Hematopoietic multipotent progenitor cell treated with erythropoietin and hydrocortisone succinate and interleukin-3 and kit ligand, for 8 days (in vitro differentiated cells): ENCODE measurements around the gene ABTB2.

Source experiments
- DNase-seq: peaks from one replicate; pipeline ENCODE4 v3.0.0-alpha.2; 2015

ABTB2 gene

GRCh38 chr11:34136420-34136819 lies 221.4 kb downstream of the ABTB2 start:
- no peak for DNase-seq

DNA sequence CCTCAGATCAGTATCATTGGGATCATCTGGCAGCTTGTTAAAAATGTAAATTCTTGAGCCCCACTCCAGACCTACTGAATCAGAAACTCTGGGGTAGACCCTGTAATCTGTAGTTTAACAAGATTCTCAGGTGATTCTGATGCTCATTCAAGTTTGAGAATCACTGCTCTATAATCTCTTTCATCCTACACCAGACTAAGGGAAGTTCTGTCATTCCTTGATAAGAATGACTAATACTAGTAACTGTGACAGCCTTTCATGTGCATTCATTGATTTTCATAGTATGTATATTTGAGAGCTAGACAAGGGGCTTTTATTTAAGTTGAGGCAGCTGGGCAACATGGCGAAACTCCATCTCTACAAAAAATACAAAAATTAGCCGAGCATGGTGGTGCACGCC lies 222.4 kb downstream of the ABTB2 start:
- no peak for DNase-seq

- no peak for DNase-seq
These were observed 223.0 kb downstream of the ABTB2 start for GRCh38 chr11:34134765-34135164.

- DNase-seq = no peak
These were observed 225.4 kb downstream of the ABTB2 start for GRCh38 chr11:34132261-34132965.

- DNase-seq = no peak
These were observed 229.0 kb downstream of the ABTB2 start for GRCh38 chr11:34128824-34129223.

DNA sequence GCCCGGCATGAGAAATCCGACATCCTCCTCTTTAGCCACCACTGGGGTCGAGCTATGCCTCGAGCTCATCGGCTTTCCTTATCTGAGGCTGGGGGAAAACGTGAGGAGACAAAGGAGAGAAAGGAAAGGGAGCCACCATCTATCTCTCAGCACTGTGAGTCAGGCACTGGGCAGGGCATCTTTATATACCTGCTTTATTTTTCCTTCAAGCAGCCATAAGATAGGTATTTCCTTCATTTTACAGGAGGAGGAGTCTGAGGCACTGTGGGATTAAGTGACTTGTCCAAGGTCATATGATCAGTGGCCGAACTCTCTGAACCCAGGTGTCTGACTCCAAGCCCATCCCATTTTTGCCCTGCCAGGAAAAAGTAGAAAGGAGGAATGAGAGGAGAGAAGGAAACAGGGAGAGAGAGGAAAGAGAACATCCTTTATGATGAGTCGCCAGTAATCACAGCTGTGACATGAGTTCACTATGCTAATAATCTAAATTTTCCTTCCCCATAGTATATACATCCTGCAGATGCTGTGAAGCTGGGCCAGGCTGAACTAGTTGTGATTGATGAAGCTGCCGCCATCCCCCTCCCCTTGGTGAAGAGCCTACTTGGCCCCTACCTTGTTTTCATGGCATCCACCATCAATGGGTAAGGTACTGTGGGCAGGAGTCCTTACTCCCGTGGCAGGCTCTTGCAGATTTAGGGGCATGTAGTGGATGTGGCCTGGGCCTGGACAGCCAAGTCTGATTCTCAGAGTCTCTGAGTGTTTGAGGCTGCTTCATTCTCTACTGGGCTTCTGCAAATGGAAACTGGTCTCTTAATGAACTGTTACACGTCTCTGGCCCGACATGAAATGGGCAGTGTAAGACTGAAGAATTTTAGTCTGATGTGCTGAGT lies 230.6 kb downstream of the ABTB2 start:
- DNase-seq = no peak

DNA sequence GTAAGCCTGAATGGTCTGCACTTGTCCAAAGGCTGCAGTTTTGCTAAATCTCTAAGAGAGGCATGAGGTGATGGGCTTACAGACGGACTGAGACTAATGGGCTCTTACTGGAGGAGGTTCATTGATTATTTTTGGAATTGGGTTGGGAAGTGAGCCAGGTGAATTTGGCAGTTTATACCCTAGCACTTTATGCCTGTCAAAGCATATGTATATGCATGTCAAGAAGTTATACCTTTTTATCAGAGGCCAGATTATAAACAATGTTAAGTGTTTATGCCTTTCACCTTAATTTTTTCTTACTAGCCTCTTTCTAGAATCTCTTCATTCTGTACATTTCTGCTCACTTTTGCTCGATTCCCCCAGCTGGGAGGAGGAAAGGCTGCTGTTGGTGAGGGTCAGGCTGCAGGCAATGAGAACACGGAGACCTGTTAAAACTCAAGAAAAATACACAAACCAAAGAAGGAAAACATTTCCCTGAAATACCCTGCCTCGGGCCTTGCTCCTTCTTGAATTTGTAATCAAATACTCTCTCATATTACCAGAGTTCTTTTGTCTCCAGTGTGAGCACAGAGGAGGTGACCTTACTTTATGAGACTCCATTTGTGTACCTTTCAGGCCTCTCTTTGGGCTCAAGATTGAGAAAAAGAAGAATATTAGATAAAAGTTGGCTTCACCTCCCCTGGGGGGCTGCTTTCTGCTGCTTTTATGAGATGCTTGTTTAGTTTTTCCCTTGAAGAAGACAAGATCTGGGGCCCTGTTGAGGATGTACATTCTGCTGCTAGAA lies 232.7 kb downstream of the ABTB2 start:
- DNase-seq = no peak

- DNase-seq = no peak
These were observed 237.2 kb downstream of the ABTB2 start for GRCh38 chr11:34120651-34121050.

DNA sequence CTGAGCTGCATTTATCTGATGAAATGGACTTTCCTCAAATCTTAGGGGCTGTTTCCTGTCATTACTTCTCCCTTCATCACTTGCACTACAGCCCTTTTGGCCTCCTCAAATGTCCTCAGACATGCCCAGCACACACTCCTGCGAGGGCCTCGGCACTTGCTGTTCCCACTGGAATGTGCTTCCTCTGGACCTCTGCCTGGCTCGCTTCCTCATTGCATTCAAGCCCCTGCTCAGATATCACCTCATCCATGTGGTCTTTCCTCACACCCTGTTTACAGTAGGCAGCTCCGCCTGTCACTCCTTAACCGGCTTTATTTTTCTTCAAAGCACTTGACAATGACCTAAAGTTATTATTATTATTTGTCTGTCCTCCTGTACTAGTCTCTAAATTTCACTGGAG lies 243.3 kb downstream of the ABTB2 start:
- DNase-seq = no peak

- DNase-seq = no peak
These were observed 243.8 kb downstream of the ABTB2 start for GRCh38 chr11:34114014-34114413.

GRCh38 chr11:34111722-34112270 lies 246.0 kb downstream of the ABTB2 start:
- DNase-seq = no peak

GRCh38 chr11:34105957-34106504 lies 251.8 kb downstream of the ABTB2 start:
- peak; percentile 72 for DNase-seq

DNA sequence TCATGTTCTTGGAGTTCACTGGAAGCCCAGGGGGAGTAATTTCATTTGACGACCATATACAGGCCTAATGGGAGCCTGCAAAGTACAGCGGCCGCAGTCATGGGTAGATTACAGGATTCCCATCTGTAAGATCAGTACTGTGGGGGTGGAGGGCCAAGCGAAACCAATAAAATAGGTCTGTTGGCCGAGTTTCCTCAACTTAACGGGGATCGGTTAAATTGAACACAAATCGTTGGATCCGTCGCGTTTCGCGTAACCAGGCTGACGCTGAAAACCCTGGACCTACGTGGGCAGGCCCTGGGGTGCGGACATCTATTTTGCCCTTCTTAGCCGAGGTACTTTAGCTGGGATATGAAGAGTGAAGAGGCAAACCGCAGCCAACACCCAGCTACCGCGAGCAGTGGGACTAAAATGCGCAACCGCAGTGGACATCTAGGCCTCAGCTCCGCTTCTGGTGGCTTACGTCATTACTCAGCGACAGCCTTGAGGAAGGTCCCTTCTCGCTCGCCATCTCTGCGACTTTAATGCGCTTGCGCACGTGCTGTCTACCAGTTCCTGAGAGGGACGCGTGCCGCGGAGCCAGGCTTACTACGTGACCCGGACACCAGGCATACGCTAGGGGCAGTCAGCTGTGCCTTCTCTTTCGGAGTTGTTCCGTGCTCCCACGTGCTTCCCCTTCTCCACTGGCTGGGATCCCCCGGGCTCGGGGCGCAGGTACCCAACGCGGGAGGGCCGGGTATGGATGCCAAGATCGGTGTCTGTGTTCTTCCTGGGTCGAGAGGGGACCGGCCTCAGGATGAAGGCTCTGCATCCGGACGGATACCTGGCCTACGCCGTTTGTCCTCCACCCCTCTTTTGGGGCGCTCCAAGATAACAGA lies 252.5 kb downstream of the ABTB2 start, which contains the start of gene NAT10:
NAT10 (plus strand) TSS at position 551 of the 878 bp plus-strand sequence. CDS start 2,597 bp downstream, outside the sequence.
- peak; percentile 99 for DNase-seq

GRCh38 chr11:34104680-34105078 lies 253.1 kb downstream of the ABTB2 start:
- DNase-seq = peak; percentile 23
